HEK293 (cell line): Measurements from ENCODE around the gene RHBDD1.

ENCODE experiments used
- CTCF ChIP-seq: fragments of 450-650 bp; formaldehyde crosslinking; IDR thresholded peaks from 2 replicates; pipeline ENCODE4 v1.5.1; 2016; ENCODE audit warnings: missing biosample characterization, missing genetic modification characterization
- REST ChIP-seq: fragments of 450-650 bp; formaldehyde crosslinking; IDR thresholded peaks from 2 replicates; pipeline ENCODE4 v1.5.1; 2016; ENCODE audit warnings: missing biosample characterization, missing genetic modification characterization
- ZBTB44 ChIP-seq: fragments of 450-650 bp; IDR thresholded peaks from 2 replicates; pipeline ENCODE4 v1.5.1; 2018; ENCODE audit warnings: missing biosample characterization, mild to moderate bottlenecking, missing genetic modification characterization
- ZNF24 ChIP-seq: fragments of 450-650 bp; formaldehyde crosslinking; IDR thresholded peaks from 2 replicates; pipeline ENCODE4 v1.5.1; 2016; ENCODE audit warnings: missing biosample characterization, missing genetic modification characterization
- ZNF585B ChIP-seq: fragments of 450-650 bp; formaldehyde crosslinking; IDR thresholded peaks from 2 replicates; pipeline ENCODE4 v1.5.1; 2016; ENCODE audit warnings: missing biosample characterization, missing genetic modification characterization
- ZNF670 ChIP-seq: fragments of 450-650 bp; formaldehyde crosslinking; IDR thresholded peaks from 2 replicates; pipeline ENCODE4 v1.5.1; 2016; ENCODE audit warnings: missing biosample characterization, missing genetic modification characterization, low read depth

GRCh38 chr2:227033471-227034148, 197.8 kb downstream of the RHBDD1 start:
- TF ChIP-seq CTCF (tag by site-specific recombination) (peak; percentile 30; the same call in 1 of the 2 replicates), REST (tag by site-specific recombination) (no peak), ZNF24 (tag by site-specific recombination) (no peak), ZBTB44 (tag by site-specific recombination) (no peak), ZNF585B (tag by site-specific recombination) (no peak), ZNF670 (no peak)
